NCI-H2196 treated with DMSO at 0.1 percent for 48 hours (cell line): Measurements from ENCODE around the gene CCDC30.
A peak's percentile ranks its signal among the peaks of the same experiment; 100 is the strongest.
"Not testable (repeated sequence)": the region's sequence is repeated elsewhere in the genome, so short reads cannot be mapped to it uniquely, and the experiment has no call there.

Experiments
- DNase-seq: peaks from one replicate; lab custom pipeline; 2025; ENCODE audit not compliant: unreplicated experiment; lab: John Stamatoyannopoulos, UW

The CCDC30 gene

GRCh38 chr1:42450061-42450460 is 13.0 kb upstream of the CCDC30 start:
- no peak for DNase-seq

- DNase-seq: no peak
These were observed 9.7 kb upstream of the CCDC30 start for GRCh38 chr1:42453386-42453785.

GRCh38 chr1:42454403-42454802 is 8.7 kb upstream of the CCDC30 start:
- DNase-seq: no peak

- peak; percentile 77 for DNase-seq
These were observed 6.9 kb upstream of the CCDC30 start, which contains the start of the genes PPCS and ZMYND12 for GRCh38 chr1:42456010-42456753. PPCS (plus strand) TSS chr1:42456543; CDS start chr1:42456566, 23 bp downstream. ZMYND12 (minus strand) TSS chr1:42456022; CDS start chr1:42455997, 25 bp downstream.

GRCh38 chr1:42456754-42457089 is 6.4 kb upstream of the CCDC30 start:
- peak; percentile 52 for DNase-seq

GRCh38 chr1:42461196-42461595 is 1.9 kb upstream of the CCDC30 start:
- DNase-seq: no peak

- no peak for DNase-seq
These were observed 835 bp downstream of the CCDC30 start for GRCh38 chr1:42463921-42464320.

GRCh38 chr1:42466030-42466429 is 2.9 kb downstream of the CCDC30 start:
- DNase-seq: no peak

GRCh38 chr1:42469727-42470126 is 6.6 kb downstream of the CCDC30 start:
- DNase-seq: no peak

GRCh38 chr1:42476605-42477004 is 13.5 kb downstream of the CCDC30 start:
- no peak for DNase-seq

- DNase-seq: not testable (repeated sequence)
These were observed 14.3 kb downstream of the CCDC30 start for GRCh38 chr1:42477354-42477753.

- no peak for DNase-seq
These were observed 14.7 kb downstream of the CCDC30 start for GRCh38 chr1:42477775-42478174.

GRCh38 chr1:42479621-42480020 is 16.5 kb downstream of the CCDC30 start:
- DNase-seq: no peak

- DNase-seq: no peak
These were observed 17.8 kb downstream of the CCDC30 start for GRCh38 chr1:42480921-42481320.

- DNase-seq: no peak
These were observed 19.6 kb downstream of the CCDC30 start for GRCh38 chr1:42482635-42483153.

- DNase-seq: no peak
These were observed 21.3 kb downstream of the CCDC30 start for GRCh38 chr1:42484382-42484781.

GRCh38 chr1:42490237-42490636 is 27.2 kb downstream of the CCDC30 start:
- DNase-seq: no peak

GRCh38 chr1:42502031-42502430 is 38.9 kb downstream of the CCDC30 start:
- DNase-seq: not testable (repeated sequence)

GRCh38 chr1:42504535-42505128 is 41.5 kb downstream of the CCDC30 start:
- DNase-seq: no peak

GRCh38 chr1:42506576-42506975 is 43.5 kb downstream of the CCDC30 start:
- DNase-seq: no peak

- DNase-seq: not testable (repeated sequence)
These were observed 48.6 kb downstream of the CCDC30 start for GRCh38 chr1:42511581-42512155.

GRCh38 chr1:42518908-42519307 is 55.8 kb downstream of the CCDC30 start:
- DNase-seq: no peak
